Measurements from ENCODE around the gene SPAG7. TPM values are rescaled to one million over a fixed set of nuclear protein-coding genes. Genes with fewer than 3 reads are reported as not detected.
A peak's percentile ranks its signal among the peaks of the same experiment; 100 is the strongest.

SPAG7 gene
- total and polyA plus RNA-seq, 10 donors, result 34.8 to 89.1 (median 55.5) TPM

GRCh38 chr17:4939796-4940554 is 27.6 kb downstream of the SPAG7 start, which contains the start of the genes RNF167 and SLC25A11:
Gene RNF167, plus strand, starts transcription at chr17:4940268. Its CDS starts 642 bp downstream, at chr17:4940910.
Gene SLC25A11, minus strand, starts transcription at chr17:4940046. Its CDS starts 136 bp downstream, at chr17:4939910.
- H3K9me3 ChIP-seq, result no peaks in the 10 kb centered on the region
- DNase-seq, result peak; percentile 98
- peak within 1 kb of the TSS; percentile 57 to 95 (median 78) for H3K4me3 ChIP-seq
- H3K27ac ChIP-seq, result peak within 1 kb of the TSS; percentile 93 to 99 (median 97)
- intact Hi-C loops (cut with DNase I; ENCODE audit: low total_unique reads), result loop anchor here (2.0 to 10.0 kb wide), 2 partner anchors 27 to 55 kb away; partner anchors contain the start of genes INCA1, KIF1C and SPAG7
- peak in 2 of 3 donors; percentile 32 to 58 for TF ChIP-seq POLR2A (IDR thresholded peaks at IDR 0.05)
- TF ChIP-seq POLR2AphosphoS5 (IDR thresholded peaks at IDR 0.05), result peak; percentile 87 to 92 (median 91)
- TF ChIP-seq CTCF (IDR thresholded peaks at IDR 0.05 in 8 of 11, conservative IDR thresholded peaks at IDR 0.05 in 3 of 11), result peak in 8 of 11 experiments; percentile 12 to 68 (median 40)
- 0% methylated on average over 55 to 72 of the region's 72 CpGs for WGBS, 5 donors
- peaks cover 0 to 70% (median 41%) of the 10 kb centered on the region in 6 donors for H3K36me3 ChIP-seq
- peaks cover 45 to 80% (median 65%) of the 10 kb centered on the region in 6 donors for H3K4me1 ChIP-seq
- H3K27me3 ChIP-seq (replicated peaks in 1 of 7), result no peaks in the 10 kb centered on the region

- Histone ChIP-seq H3K9me3 (no peaks in the 10 kb centered on the region), H3K4me3 (peak overlapping the region; percentile 57 to 95 (median 78)), H3K27me3 (replicated peaks in 1 of 7) (no peaks in the 10 kb centered on the region), H3K36me3 (peaks cover 0 to 65% (median 36%) of the 10 kb centered on the region in 6 donors), H3K27ac (peak overlapping the region; percentile 93 to 99 (median 97)), H3K4me1 (peaks cover 43 to 80% (median 63%) of the 10 kb centered on the region in 6 donors)
- intact Hi-C loops (cut with DNase I; ENCODE audit: low total_unique reads), result loop anchor here (10.0 kb wide), 1 partner anchor 55 kb away; the partner anchor contains the start of genes INCA1 and KIF1C
- peak; percentile 92 for DNase-seq
- TF ChIP-seq POLR2A (IDR thresholded peaks at IDR 0.05) (no peak), CTCF (IDR thresholded peaks at IDR 0.05 in 8 of 11, conservative IDR thresholded peaks at IDR 0.05 in 3 of 11) (no peak), POLR2AphosphoS5 (IDR thresholded peaks at IDR 0.05) (no peak)
- 0 to 1% (median 0%) methylated on average over 16 of the region's 16 CpGs for WGBS, 5 donors
Observed at GRCh38 chr17:4939546-4939795, 28.1 kb downstream of the SPAG7 start.

- no peaks in the 10 kb centered on the region for H3K27me3 ChIP-seq (replicated peaks in 1 of 7)
- peak overlapping the region; percentile 57 to 95 (median 78) for H3K4me3 ChIP-seq
- H3K4me1 ChIP-seq, result peaks cover 43 to 80% (median 63%) of the 10 kb centered on the region in 6 donors
- H3K27ac ChIP-seq, result peak overlapping the region; percentile 93 to 99 (median 97)
- TF ChIP-seq POLR2A (IDR thresholded peaks at IDR 0.05), result no peak
- TF ChIP-seq POLR2AphosphoS5 (IDR thresholded peaks at IDR 0.05), result no peak
- no peak for TF ChIP-seq CTCF (IDR thresholded peaks at IDR 0.05 in 8 of 11, conservative IDR thresholded peaks at IDR 0.05 in 3 of 11)
- WGBS, 5 donors, result 39 to 65% (median 63%) methylated on average over 9 to 19 of the region's 19 CpGs
- DNase-seq, result peak; percentile 82
- peaks cover 0 to 59% (median 34%) of the 10 kb centered on the region in 6 donors for H3K36me3 ChIP-seq
- intact Hi-C loops (cut with DNase I; ENCODE audit: low total_unique reads), result loop anchor here (10.0 kb wide), 1 partner anchor 56 kb away; the partner anchor contains the start of genes INCA1 and KIF1C
- no peaks in the 10 kb centered on the region for H3K9me3 ChIP-seq
Observed at GRCh38 chr17:4938688-4939545, 28.7 kb downstream of the SPAG7 start.

All from spleen (tissue), 11 donors.